Muscle of leg (tissue), 11 donors: ENCODE data around the gene DENND5A. TPM values are rescaled to one million over a fixed set of nuclear protein-coding genes. Genes with fewer than 3 reads are reported as not detected.
"Not testable (repeated sequence)": the region's sequence is repeated elsewhere in the genome, so short reads cannot be mapped to it uniquely, and the experiment has no call there.

Experiments used
- DNase-seq: peaks from one replicate; pipeline ENCODE4 v3.0.0; 2013
- H3K27ac ChIP-seq: one replicate; pipeline ENCODE4 v1.5.1; 2013; ENCODE audit warnings: mild to moderate bottlenecking, low read length, control low read depth
- H3K27me3 ChIP-seq: one replicate; pipeline ENCODE4 v1.6.1; 2013; ENCODE audit warnings: low read length; ENCODE audit not compliant: control insufficient read depth, insufficient read depth
- H3K36me3 ChIP-seq: one replicate; pipeline ENCODE4 v1.6.1; 2013; ENCODE audit warnings: low read length; ENCODE audit not compliant: control insufficient read depth, insufficient read depth
- H3K4me1 ChIP-seq: one replicate; pipeline ENCODE4 v1.6.1; 2013; ENCODE audit warnings: low read length; ENCODE audit not compliant: control insufficient read depth, insufficient read depth
- H3K4me3 ChIP-seq: one replicate; pipeline ENCODE4 v1.5.1; 2013; ENCODE audit warnings: low read length, control low read depth
- H3K9me3 ChIP-seq: replicated peaks from 2 replicates; pipeline ENCODE4 v1.6.1; 2013; ENCODE audit warnings: low read depth, low read length; ENCODE audit not compliant: control insufficient read depth
- WGBS: methylation state at CpG from one replicate; pipeline ENCODE4 v1.1.5; 2013; ENCODE audit warnings: missing lambda C conversion rate; ENCODE audit not compliant: insufficient coverage; 5-methylcytosine and 5-hydroxymethylcytosine counted together
- polyA plus RNA-seq, 8 donors: library from polyadenylated mRNA; unstranded; fragments of 120-200 nt; gene quantifications; one replicate each; pipeline versions ENCODE4 v1.2.1 to v1.2.3, GENCODE V29; 2013; ENCODE audit warnings: inconsistent platforms in 1 of 8, low replicate concordance in 1 of 8; ENCODE audit not compliant: insufficient read length in 8 of 8, insufficient read depth in 1 of 8
- total RNA-seq: library from RNA; stranded (reverse); fragments of 120-200 nt; gene quantifications from one replicate; pipeline ENCODE4 v1.2.4, GENCODE V29; 2013

DENND5A gene
- total and polyA plus RNA-seq, 9 donors = 49.7 to 93.0 (median 71.0) TPM

GRCh38 chr11:9219115-9219514, 46.0 kb downstream of the DENND5A start:
- peak overlapping the region; percentile 49 for H3K27ac ChIP-seq
- no peaks in the 10 kb centered on the region for H3K27me3 ChIP-seq
- H3K4me1 ChIP-seq = peaks cover 3% of the 10 kb centered on the region
- DNase-seq = peak; percentile 60
- WGBS = no CpG with 5 or more reads among the region's 2 CpGs
- no peaks in the 10 kb centered on the region for H3K36me3 ChIP-seq
- no peaks in the 10 kb centered on the region for H3K9me3 ChIP-seq
- no peak overlapping the region for H3K4me3 ChIP-seq

GRCh38 chr11:9214765-9215164, 50.4 kb downstream of the DENND5A start:
- no peak overlapping the region for H3K4me3 ChIP-seq
- H3K4me1 ChIP-seq = peaks cover 3% of the 10 kb centered on the region
- DNase-seq = no peak
- 91% methylated on average over 4 of the region's 5 CpGs for WGBS
- H3K36me3 ChIP-seq = no peaks in the 10 kb centered on the region
- no peak overlapping the region for H3K27ac ChIP-seq
- no peaks in the 10 kb centered on the region for H3K27me3 ChIP-seq
- no peaks in the 10 kb centered on the region for H3K9me3 ChIP-seq

- Histone ChIP-seq H3K4me1 (peaks cover 5% of the 10 kb centered on the region), H3K27me3 (no peaks in the 10 kb centered on the region), H3K9me3 (no peaks in the 10 kb centered on the region), H3K36me3 (no peaks in the 10 kb centered on the region), H3K27ac (no peak overlapping the region), H3K4me3 (no peak overlapping the region)
- WGBS = 100% methylated on average over 2 of the region's 3 CpGs
- DNase-seq = no peak
Measured at GRCh38 chr11:9211322-9211721, 53.8 kb downstream of the DENND5A start.

GRCh38 chr11:9210922-9211320, 54.2 kb downstream of the DENND5A start:
- Histone ChIP-seq H3K36me3 (no peaks in the 10 kb centered on the region), H3K4me1 (peaks cover 5% of the 10 kb centered on the region), H3K27ac (no peak overlapping the region), H3K27me3 (no peaks in the 10 kb centered on the region), H3K4me3 (no peak overlapping the region), H3K9me3 (no peaks in the 10 kb centered on the region)
- no CpG with 5 or more reads among the region's 1 CpG for WGBS
- DNase-seq = no peak

GRCh38 chr11:9210224-9210921, 54.8 kb downstream of the DENND5A start:
- no peak overlapping the region for H3K27ac ChIP-seq
- no peaks in the 10 kb centered on the region for H3K27me3 ChIP-seq
- no CpG with 5 or more reads among the region's 5 CpGs for WGBS
- no peak for DNase-seq
- H3K36me3 ChIP-seq = peaks cover 3% of the 10 kb centered on the region
- H3K4me3 ChIP-seq = no peak overlapping the region
- H3K4me1 ChIP-seq = peaks cover 5% of the 10 kb centered on the region
- no peaks in the 10 kb centered on the region for H3K9me3 ChIP-seq

GRCh38 chr11:9209604-9210003, 55.5 kb downstream of the DENND5A start:
- no CpG with 5 or more reads among the region's 4 CpGs for WGBS
- H3K4me1 ChIP-seq, H3K36me3 ChIP-seq, H3K9me3 ChIP-seq, H3K27me3 ChIP-seq, H3K4me3 ChIP-seq, DNase-seq, H3K27ac ChIP-seq: not testable (repeated sequence)

- Histone ChIP-seq H3K27me3 (no peaks in the 10 kb centered on the region), H3K9me3 (no peaks in the 10 kb centered on the region), H3K36me3 (peaks cover 9% of the 10 kb centered on the region), H3K4me1 (peaks cover 2% of the 10 kb centered on the region), H3K27ac (no peak overlapping the region), H3K4me3 (no peak overlapping the region)
- 72% methylated on average over 4 of the region's 8 CpGs for WGBS
- no peak for DNase-seq
Measured at GRCh38 chr11:9208726-9209501, 56.2 kb downstream of the DENND5A start.

- WGBS = no CpG with 5 or more reads among the region's 2 CpGs
- H3K27ac ChIP-seq = no peak overlapping the region
- peaks cover 2% of the 10 kb centered on the region for H3K4me1 ChIP-seq
Measured at GRCh38 chr11:9207229-9207628, 57.9 kb downstream of the DENND5A start.

GRCh38 chr11:9206496-9206895, 58.7 kb downstream of the DENND5A start:
- Histone ChIP-seq H3K36me3 (peaks cover 21% of the 10 kb centered on the region), H3K4me1 (peaks cover 2% of the 10 kb centered on the region), H3K27ac (no peak overlapping the region), H3K27me3 (no peaks in the 10 kb centered on the region), H3K9me3 (no peaks in the 10 kb centered on the region), H3K4me3 (no peak overlapping the region)
- no peak for DNase-seq
- WGBS = no CpG with 5 or more reads among the region's 2 CpGs

More at GRCh38 chr11:9207229-9207628, 57.9 kb downstream of the DENND5A start:
- Histone ChIP-seq H3K27me3 (no peaks in the 10 kb centered on the region), H3K36me3 (peaks cover 21% of the 10 kb centered on the region), H3K4me3 (no peak overlapping the region), H3K9me3 (no peaks in the 10 kb centered on the region)
- DNase-seq = no peak

- Histone ChIP-seq H3K36me3 (peaks cover 21% of the 10 kb centered on the region), H3K27ac (no peak overlapping the region), H3K4me1 (no peaks in the 10 kb centered on the region), H3K4me3 (no peak overlapping the region), H3K9me3 (no peaks in the 10 kb centered on the region), H3K27me3 (no peaks in the 10 kb centered on the region)
- peak; percentile 27 for DNase-seq
- 83% methylated on average over 7 of the region's 12 CpGs for WGBS
Measured at GRCh38 chr11:9203691-9204311, 61.3 kb downstream of the DENND5A start.
